GM23338 (cell line): Measurements from ENCODE around the gene NOPCHAP1. TPM values are rescaled to one million over a fixed set of nuclear protein-coding genes. Genes with fewer than 3 reads are reported as not detected.

Experiments used
- ATAC-seq: fragments of 200-7000 bp; cut with Tn5 transposase; 3 replicates; pipeline ENCODE4 v1.9.1; 2020
- DNase-seq: peaks from one replicate; pipeline ENCODE4 v3.0.0-alpha.2; 2015; ENCODE audit warnings: low spot score
- H2AFZ ChIP-seq: fragments of 200-600 bp; sonication (generic); 2 replicates; pipeline ENCODE4 v1.8.0; 2016; ENCODE audit warnings: antibody characterized with exemption, mild to moderate bottlenecking, moderate library complexity
- H3F3A ChIP-seq: fragments of 200-600 bp; sonication (generic); replicated peaks from 2 replicates; pipeline ENCODE4 v1.8.0; 2017; ENCODE audit warnings: antibody characterized with exemption, mixed run types, low read depth
- H3K27ac ChIP-seq: fragments of 200-600 bp; sonication (generic); 2 replicates; pipeline ENCODE4 v1.6.1; 2016; ENCODE audit warnings: low read depth
- H3K27me3 ChIP-seq: fragments of 200-600 bp; sonication (generic); 2 replicates; pipeline ENCODE4 v1.8.0; 2016; ENCODE audit warnings: mild to moderate bottlenecking, mixed run types, moderate library complexity; ENCODE audit not compliant: insufficient read depth
- H3K36me3 ChIP-seq: fragments of 200-600 bp; sonication (generic); 2 replicates; pipeline ENCODE4 v1.8.0; 2016; ENCODE audit warnings: mild to moderate bottlenecking; ENCODE audit not compliant: insufficient read depth
- H3K4me1 ChIP-seq: fragments of 200-600 bp; sonication (generic); 2 replicates; pipeline ENCODE4 v1.8.0; 2016; ENCODE audit warnings: mild to moderate bottlenecking, moderate library complexity; ENCODE audit not compliant: insufficient read depth
- H3K4me2 ChIP-seq: fragments of 200-600 bp; sonication (generic); 2 replicates; pipeline ENCODE4 v1.7.1; 2017; ENCODE audit warnings: mixed run types
- H3K4me3 ChIP-seq: fragments of 200-600 bp; sonication (generic); 2 replicates; pipeline ENCODE4 v1.6.1; 2016; ENCODE audit warnings: mixed run types
- H3K79me2 ChIP-seq: fragments of 200-600 bp; sonication (generic); replicated peaks from 2 replicates; pipeline ENCODE4 v1.8.0; 2017; ENCODE audit warnings: mild to moderate bottlenecking; ENCODE audit not compliant: insufficient read depth
- H3K9me2 ChIP-seq: fragments of 200-600 bp; sonication (generic); 2 replicates; pipeline ENCODE4 v1.8.0; 2017; ENCODE audit not compliant: insufficient read depth
- H4K20me1 ChIP-seq: fragments of 200-600 bp; sonication (generic); replicated peaks from 2 replicates; pipeline ENCODE4 v1.8.0; 2017; ENCODE audit warnings: mild to moderate bottlenecking; ENCODE audit not compliant: insufficient read depth
- H3K27ac Mint-ChIP-seq: 2 replicates; pipeline ENCODE4 v1.8.0; 2020; ENCODE audit warnings: inconsistent platforms, mild to moderate bottlenecking, moderate library complexity, mixed read lengths
- H3K27me3 Mint-ChIP-seq: 3 replicates; pipeline ENCODE4 v1.8.0; 2022; ENCODE audit warnings: low read depth, mild to moderate bottlenecking, moderate library complexity, mixed read lengths, inconsistent platforms; ENCODE audit not compliant: insufficient read depth, poor library complexity
- H3K36me3 Mint-ChIP-seq: 3 replicates; pipeline ENCODE4 v1.8.0; 2021; ENCODE audit warnings: low read depth, mild to moderate bottlenecking, inconsistent platforms, moderate library complexity, mixed read lengths
- H3K4me1 Mint-ChIP-seq: 3 replicates; pipeline ENCODE4 v1.8.0; 2020; ENCODE audit warnings: mild to moderate bottlenecking, inconsistent platforms, mixed read lengths
- H3K4me3 Mint-ChIP-seq: 3 replicates; pipeline ENCODE4 v1.8.0; 2021; ENCODE audit warnings: moderate library complexity, mild to moderate bottlenecking, inconsistent platforms, mixed read lengths
- H3K9me3 Mint-ChIP-seq: 3 replicates; pipeline ENCODE4 v1.8.0; 2020; ENCODE audit warnings: moderate library complexity, mild to moderate bottlenecking, inconsistent platforms, mixed read lengths
- CREB1 ChIP-seq: fragments of 250-450 bp; sonication (Bioruptor Pico); IDR thresholded peaks from 2 replicates; pipeline ENCODE4 v1.5.0; 2020; ENCODE audit warnings: low read depth, mild to moderate bottlenecking, moderate library complexity
- CTCF ChIP-seq, 2 experiments: fragments of 200-600 bp in 1 of 2; sonication (generic) in 1 of 2; conservative IDR thresholded peaks; 2 replicates each; pipeline versions ENCODE4 v1.5.1 to v1.6.1; 2016 to 2017; ENCODE audit warnings: antibody characterized with exemption in 2 of 2, low read depth in 2 of 2, mild to moderate bottlenecking in 2 of 2, moderate library complexity in 1 of 2
- ETS1 ChIP-seq: IDR thresholded peaks from 2 replicates; pipeline ENCODE4 v1.6.1; 2016; ENCODE audit warnings: antibody characterized with exemption
- EZH2 ChIP-seq: fragments of 200-600 bp; sonication (generic); IDR thresholded peaks from one replicate; pipeline ENCODE4 v1.8.0; 2017; ENCODE audit warnings: antibody characterized with exemption, mild to moderate bottlenecking, low read depth; ENCODE audit not compliant: unreplicated experiment
- EZH2phosphoT487 ChIP-seq: fragments of 200-600 bp; sonication (generic); IDR thresholded peaks from one replicate; pipeline ENCODE4 v1.8.1; 2018; ENCODE audit warnings: antibody characterized with exemption; ENCODE audit not compliant: unreplicated experiment
- JUNB ChIP-seq: IDR thresholded peaks from one replicate; pipeline ENCODE4 v1.6.1; 2016; ENCODE audit warnings: antibody characterized with exemption; ENCODE audit not compliant: unreplicated experiment
- NANOG ChIP-seq: IDR thresholded peaks from 2 replicates; pipeline ENCODE4 v1.6.1; 2016; ENCODE audit warnings: antibody characterized with exemption, borderline replicate concordance
- POLR2AphosphoS5 ChIP-seq: IDR thresholded peaks from 2 replicates; pipeline ENCODE4 v1.6.1; 2016; ENCODE audit warnings: antibody characterized with exemption, low read depth
- STAT1 ChIP-seq: IDR thresholded peaks from one replicate; pipeline ENCODE4 v1.6.1; 2016; ENCODE audit warnings: antibody characterized with exemption; ENCODE audit not compliant: unreplicated experiment
- ZNF114 ChIP-seq: fragments of 250-450 bp; sonication (Bioruptor Pico); IDR thresholded peaks from 2 replicates; pipeline ENCODE4 v1.5.0; 2020; ENCODE audit warnings: mild to moderate bottlenecking, moderate library complexity
- ZNF331 ChIP-seq: fragments of 250-450 bp; sonication (Bioruptor Pico); IDR thresholded peaks from 2 replicates; pipeline ENCODE4 v1.5.0; 2020; ENCODE audit warnings: low read depth, mild to moderate bottlenecking, moderate library complexity
- polyA plus RNA-seq: library from polyadenylated mRNA; unstranded; fragments of >200 nt; fragmentation: Nextera tagmentation; extraction: Ambion mirVana; gene quantifications from 2 replicates; pipeline ENCODE4 v1.2.1, GENCODE V29; 2016
- total RNA-seq: library from RNA; depleted of rRNA; stranded (reverse); fragments of >200 nt; shearing (Covaris generic); gene quantifications from 2 replicates; pipeline ENCODE4 v1.2.3, GENCODE V29; 2014

NOPCHAP1 gene
- total and polyA plus RNA-seq, 2 experiments from 2014 or later, result 14.7 to 221 TPM

GRCh38 chr12:104958805-104959334 lies 27.2 kb upstream of the NOPCHAP1 start:
- H2AFZ ChIP-seq, result peak overlapping the region; percentile 99
- peak overlapping the region; percentile 89 for H3K4me2 ChIP-seq
- Mint-ChIP-seq H3K27ac (peak overlapping the region; percentile 77; the same call in 1 of the 2 replicates), H3K4me1 (peaks cover 18% of the 10 kb centered on the region; the same call in 2 of the 3 replicates), H3K4me3 (peak overlapping the region; percentile 88), H3K36me3 (no peaks in the 10 kb centered on the region), H3K27me3 (peaks cover 19% of the 10 kb centered on the region), H3K9me3 (no peaks in the 10 kb centered on the region)
- 0 out of 2 replicates have a peak, but pooled peaks cover 9% of the 10 kb centered on the region for H3K4me1 ChIP-seq
- H3K27me3 ChIP-seq, result peaks cover 35% of the 10 kb centered on the region
- 0 out of 2 replicates have a peak, but pooled peaks cover 6% of the 10 kb centered on the region for H3F3A ChIP-seq
- DNase-seq, result peak; percentile 26
- H3K27ac ChIP-seq, result no peak overlapping the region
- TF ChIP-seq ZNF114 (CRISPR knock-in tag) (no peak), CTCF (conservative IDR thresholded peaks at IDR 0.05; ENCODE audit: low read depth in 2 of 2) (peak in 1 of 2 experiments; percentile 8; a peak in 1 of 4 replicates)
- peak; percentile 7; the same call in 2 of the 3 replicates for ATAC-seq
- H3K9me2 ChIP-seq, result no peaks in the 10 kb centered on the region
- H3K79me2 ChIP-seq, result no peaks in the 10 kb centered on the region
- H3K4me3 ChIP-seq, result peak overlapping the region; percentile 75
- peaks cover 5% of the 10 kb centered on the region for H4K20me1 ChIP-seq
- H3K36me3 ChIP-seq, result no peaks in the 10 kb centered on the region

GRCh38 chr12:104959335-104959841 lies 26.7 kb upstream of the NOPCHAP1 start:
- no peak overlapping the region for H3K27ac ChIP-seq
- no peaks in the 10 kb centered on the region for H3K36me3 ChIP-seq
- no peaks in the 10 kb centered on the region for H3K79me2 ChIP-seq
- Mint-ChIP-seq H3K4me3 (peak overlapping the region; percentile 88), H3K36me3 (no peaks in the 10 kb centered on the region), H3K27me3 (peaks cover 19% of the 10 kb centered on the region), H3K4me1 (peaks cover 18% of the 10 kb centered on the region; the same call in 2 of the 3 replicates), H3K27ac (no peak overlapping the region), H3K9me3 (no peaks in the 10 kb centered on the region)
- no peak for DNase-seq
- H4K20me1 ChIP-seq, result peaks cover 5% of the 10 kb centered on the region
- H3K4me3 ChIP-seq, result no peak overlapping the region; the same call in 1 of the 2 replicates
- H3K27me3 ChIP-seq, result peaks cover 35% of the 10 kb centered on the region
- H2AFZ ChIP-seq, result peak overlapping the region; percentile 99; the same call in 1 of the 2 replicates
- H3K9me2 ChIP-seq, result no peaks in the 10 kb centered on the region
- 0 out of 2 replicates have a peak, but pooled peaks cover 9% of the 10 kb centered on the region for H3K4me1 ChIP-seq
- 0 out of 2 replicates have a peak, but pooled peaks cover 6% of the 10 kb centered on the region for H3F3A ChIP-seq
- H3K4me2 ChIP-seq, result peak overlapping the region; percentile 89; the same call in 1 of the 2 replicates
- ATAC-seq, result no peak
- TF ChIP-seq STAT1 (no peak), POLR2AphosphoS5 (no peak), CTCF (conservative IDR thresholded peaks at IDR 0.05; ENCODE audit: low read depth in 2 of 2) (no peak), EZH2phosphoT487 (no peak), EZH2 (no peak), ZNF114 (CRISPR knock-in tag) (no peak), ZNF331 (CRISPR knock-in tag) (no peak), CREB1 (CRISPR knock-in tag) (no peak), JUNB (no peak), NANOG (no peak), ETS1 (no peak)
